GM23338 (cell line): ENCODE measurements around the gene DAGLB. TPM values are rescaled to one million over a fixed set of nuclear protein-coding genes. Genes with fewer than 3 reads are reported as not detected.

Source experiments
- ATAC-seq: fragments of 200-7000 bp; cut with Tn5 transposase; 3 replicates; pipeline ENCODE4 v1.9.1; 2020
- DNase-seq: peaks from one replicate; pipeline ENCODE4 v3.0.0-alpha.2; 2015; ENCODE audit warnings: low spot score
- H2AFZ ChIP-seq: fragments of 200-600 bp; sonication (generic); 2 replicates; pipeline ENCODE4 v1.8.0; 2016; ENCODE audit warnings: antibody characterized with exemption, mild to moderate bottlenecking, moderate library complexity
- H3F3A ChIP-seq: fragments of 200-600 bp; sonication (generic); replicated peaks from 2 replicates; pipeline ENCODE4 v1.8.0; 2017; ENCODE audit warnings: antibody characterized with exemption, mixed run types, low read depth
- H3K27ac ChIP-seq: fragments of 200-600 bp; sonication (generic); 2 replicates; pipeline ENCODE4 v1.6.1; 2016; ENCODE audit warnings: low read depth
- H3K27me3 ChIP-seq: fragments of 200-600 bp; sonication (generic); 2 replicates; pipeline ENCODE4 v1.8.0; 2016; ENCODE audit warnings: mild to moderate bottlenecking, mixed run types, moderate library complexity; ENCODE audit not compliant: insufficient read depth
- H3K36me3 ChIP-seq: fragments of 200-600 bp; sonication (generic); 2 replicates; pipeline ENCODE4 v1.8.0; 2016; ENCODE audit warnings: mild to moderate bottlenecking; ENCODE audit not compliant: insufficient read depth
- H3K4me1 ChIP-seq: fragments of 200-600 bp; sonication (generic); 2 replicates; pipeline ENCODE4 v1.8.0; 2016; ENCODE audit warnings: mild to moderate bottlenecking, moderate library complexity; ENCODE audit not compliant: insufficient read depth
- H3K4me2 ChIP-seq: fragments of 200-600 bp; sonication (generic); 2 replicates; pipeline ENCODE4 v1.7.1; 2017; ENCODE audit warnings: mixed run types
- H3K4me3 ChIP-seq: fragments of 200-600 bp; sonication (generic); 2 replicates; pipeline ENCODE4 v1.6.1; 2016; ENCODE audit warnings: mixed run types
- H3K79me2 ChIP-seq: fragments of 200-600 bp; sonication (generic); replicated peaks from 2 replicates; pipeline ENCODE4 v1.8.0; 2017; ENCODE audit warnings: mild to moderate bottlenecking; ENCODE audit not compliant: insufficient read depth
- H3K9me2 ChIP-seq: fragments of 200-600 bp; sonication (generic); 2 replicates; pipeline ENCODE4 v1.8.0; 2017; ENCODE audit not compliant: insufficient read depth
- H4K20me1 ChIP-seq: fragments of 200-600 bp; sonication (generic); replicated peaks from 2 replicates; pipeline ENCODE4 v1.8.0; 2017; ENCODE audit warnings: mild to moderate bottlenecking; ENCODE audit not compliant: insufficient read depth
- H3K27ac Mint-ChIP-seq: 2 replicates; pipeline ENCODE4 v1.8.0; 2020; ENCODE audit warnings: inconsistent platforms, mild to moderate bottlenecking, moderate library complexity, mixed read lengths
- H3K27me3 Mint-ChIP-seq: 3 replicates; pipeline ENCODE4 v1.8.0; 2022; ENCODE audit warnings: low read depth, mild to moderate bottlenecking, moderate library complexity, mixed read lengths, inconsistent platforms; ENCODE audit not compliant: insufficient read depth, poor library complexity
- H3K36me3 Mint-ChIP-seq: 3 replicates; pipeline ENCODE4 v1.8.0; 2021; ENCODE audit warnings: low read depth, mild to moderate bottlenecking, inconsistent platforms, moderate library complexity, mixed read lengths
- H3K4me1 Mint-ChIP-seq: 3 replicates; pipeline ENCODE4 v1.8.0; 2020; ENCODE audit warnings: mild to moderate bottlenecking, inconsistent platforms, mixed read lengths
- H3K4me3 Mint-ChIP-seq: 3 replicates; pipeline ENCODE4 v1.8.0; 2021; ENCODE audit warnings: moderate library complexity, mild to moderate bottlenecking, inconsistent platforms, mixed read lengths
- H3K9me3 Mint-ChIP-seq: 3 replicates; pipeline ENCODE4 v1.8.0; 2020; ENCODE audit warnings: moderate library complexity, mild to moderate bottlenecking, inconsistent platforms, mixed read lengths
- CTCF ChIP-seq, 2 experiments: fragments of 200-600 bp in 1 of 2; sonication (generic) in 1 of 2; conservative IDR thresholded peaks; 2 replicates each; pipeline versions ENCODE4 v1.5.1 to v1.6.1; 2016 to 2017; ENCODE audit warnings: antibody characterized with exemption in 2 of 2, low read depth in 2 of 2, mild to moderate bottlenecking in 2 of 2, moderate library complexity in 1 of 2
- ETS1 ChIP-seq: IDR thresholded peaks from 2 replicates; pipeline ENCODE4 v1.6.1; 2016; ENCODE audit warnings: antibody characterized with exemption
- EZH2 ChIP-seq: fragments of 200-600 bp; sonication (generic); IDR thresholded peaks from one replicate; pipeline ENCODE4 v1.8.0; 2017; ENCODE audit warnings: antibody characterized with exemption, mild to moderate bottlenecking, low read depth; ENCODE audit not compliant: unreplicated experiment
- EZH2phosphoT487 ChIP-seq: fragments of 200-600 bp; sonication (generic); IDR thresholded peaks from one replicate; pipeline ENCODE4 v1.8.1; 2018; ENCODE audit warnings: antibody characterized with exemption; ENCODE audit not compliant: unreplicated experiment
- JUNB ChIP-seq: IDR thresholded peaks from one replicate; pipeline ENCODE4 v1.6.1; 2016; ENCODE audit warnings: antibody characterized with exemption; ENCODE audit not compliant: unreplicated experiment
- NANOG ChIP-seq: IDR thresholded peaks from 2 replicates; pipeline ENCODE4 v1.6.1; 2016; ENCODE audit warnings: antibody characterized with exemption, borderline replicate concordance
- POLR2AphosphoS5 ChIP-seq: IDR thresholded peaks from 2 replicates; pipeline ENCODE4 v1.6.1; 2016; ENCODE audit warnings: antibody characterized with exemption, low read depth
- REST ChIP-seq: IDR thresholded peaks from one replicate; pipeline ENCODE4 v1.6.1; 2018; ENCODE audit warnings: antibody characterized with exemption; ENCODE audit not compliant: unreplicated experiment
- STAT1 ChIP-seq: IDR thresholded peaks from one replicate; pipeline ENCODE4 v1.6.1; 2016; ENCODE audit warnings: antibody characterized with exemption; ENCODE audit not compliant: unreplicated experiment
- ZNF114 ChIP-seq: fragments of 250-450 bp; sonication (Bioruptor Pico); IDR thresholded peaks from 2 replicates; pipeline ENCODE4 v1.5.0; 2020; ENCODE audit warnings: mild to moderate bottlenecking, moderate library complexity
- ZNF331 ChIP-seq: fragments of 250-450 bp; sonication (Bioruptor Pico); IDR thresholded peaks from 2 replicates; pipeline ENCODE4 v1.5.0; 2020; ENCODE audit warnings: low read depth, mild to moderate bottlenecking, moderate library complexity
- polyA plus RNA-seq: library from polyadenylated mRNA; unstranded; fragments of >200 nt; fragmentation: Nextera tagmentation; extraction: Ambion mirVana; gene quantifications from 2 replicates; pipeline ENCODE4 v1.2.1, GENCODE V29; 2016
- total RNA-seq: library from RNA; depleted of rRNA; stranded (reverse); fragments of >200 nt; shearing (Covaris generic); gene quantifications from 2 replicates; pipeline ENCODE4 v1.2.3, GENCODE V29; 2014

Gene DAGLB
- total and polyA plus RNA-seq, 2 experiments from 2014 or later, result 13.8 to 26.0 TPM

- Histone ChIP-seq H3F3A (peaks cover 13% of the 10 kb centered on the region), H3K79me2 (peaks cover 82% of the 10 kb centered on the region), H3K27me3 (no peaks in the 10 kb centered on the region), H3K9me2 (no peaks in the 10 kb centered on the region), H3K4me3 (no peak overlapping the region), H2AFZ (no peak overlapping the region), H3K4me2 (no peak overlapping the region), H3K27ac (peak overlapping the region; percentile 32; the same call in 1 of the 2 replicates), H3K4me1 (peaks cover 8% of the 10 kb centered on the region), H4K20me1 (peaks cover 78% of the 10 kb centered on the region), H3K36me3 (peaks cover 23% of the 10 kb centered on the region)
- no peak overlapping the region for H3K4me3 Mint-ChIP-seq
- TF ChIP-seq POLR2AphosphoS5 (no peak), STAT1 (no peak), ZNF114 (CRISPR knock-in tag) (no peak), EZH2phosphoT487 (no peak), NANOG (no peak), EZH2 (no peak), ZNF331 (CRISPR knock-in tag) (no peak), CTCF (conservative IDR thresholded peaks at IDR 0.05; ENCODE audit: low read depth in 2 of 2) (no peak)
- H3K27me3 Mint-ChIP-seq, result peaks cover 13% of the 10 kb centered on the region
- no peaks in the 10 kb centered on the region for H3K9me3 Mint-ChIP-seq
- H3K4me1 Mint-ChIP-seq, result peaks cover 23% of the 10 kb centered on the region
- peak overlapping the region; percentile 71; the same call in 1 of the 2 replicates for H3K27ac Mint-ChIP-seq
- ATAC-seq (no peak; the same call in 2 of the 3 replicates), DNase-seq (no peak)
- peaks cover 65% of the 10 kb centered on the region for H3K36me3 Mint-ChIP-seq
These were observed 48.4 kb downstream of the DAGLB start for GRCh38 chr7:6399351-6399750.

- Histone ChIP-seq H3K36me3 (peaks cover 23% of the 10 kb centered on the region), H3K79me2 (peaks cover 87% of the 10 kb centered on the region), H2AFZ (no peak overlapping the region), H4K20me1 (peaks cover 82% of the 10 kb centered on the region), H3F3A (peaks cover 10% of the 10 kb centered on the region), H3K4me3 (no peak overlapping the region), H3K27ac (peak overlapping the region; percentile 32; the same call in 1 of the 2 replicates), H3K27me3 (no peaks in the 10 kb centered on the region), H3K4me2 (no peak overlapping the region), H3K4me1 (peaks cover 8% of the 10 kb centered on the region), H3K9me2 (no peaks in the 10 kb centered on the region)
- H3K36me3 Mint-ChIP-seq, result peaks cover 65% of the 10 kb centered on the region
- H3K27ac Mint-ChIP-seq, result peak overlapping the region; percentile 71
- peaks cover 23% of the 10 kb centered on the region for H3K4me1 Mint-ChIP-seq
- no peaks in the 10 kb centered on the region for H3K9me3 Mint-ChIP-seq
- ATAC-seq (peak; percentile 42), DNase-seq (peak; percentile 46)
- peaks cover 13% of the 10 kb centered on the region for H3K27me3 Mint-ChIP-seq
- H3K4me3 Mint-ChIP-seq, result no peak overlapping the region; the same call in 2 of the 3 replicates
- TF ChIP-seq EZH2 (no peak), REST (no peak), JUNB (no peak), ETS1 (no peak), EZH2phosphoT487 (no peak), STAT1 (no peak), CTCF (conservative IDR thresholded peaks at IDR 0.05; ENCODE audit: low read depth in 2 of 2) (no peak), NANOG (no peak)
These were observed 48.8 kb downstream of the DAGLB start for GRCh38 chr7:6398943-6399342.
